K562 (cell line): ENCODE data around the gene TMCO4. TPM values are rescaled to one million over a fixed set of nuclear protein-coding genes. Genes with fewer than 3 reads are reported as not detected.

Experiments
- ATAC-seq: fragments of 200-7000 bp; cut with Tn5 transposase; 3 replicates; pipeline ENCODE4 v1.9.1; 2020; ENCODE audit warnings: moderate library complexity
- BruUV-seq: library from RNA; stranded (reverse); fragments of 400-500 nt; replicated peaks from 2 replicates; lab custom pipeline; 2021; lab: Mats Ljungman, UMichigan
- CTCF ChIA-PET: fragments of 300-600 bp; formaldehyde crosslinking; extraction: SDS; loops from one replicate; lab custom pipeline; 2021; ENCODE audit warnings: low intra/inter-chr PET ratio; lab: Yijun Ruan, JAX
- POLR2A ChIA-PET: fragments of 300-600, 350-650 bp; sonication (Branson Sonifier 250); formaldehyde crosslinking; extraction: SDS; loops from one replicate; lab custom pipeline; 2021; ENCODE audit warnings: antibody characterized with exemption, inconsistent platforms; lab: Yijun Ruan, JAX
- DNase-seq, 4 experiments: peaks; one replicate each; pipeline versions ENCODE4 v3.0.0 to v3.0.0-alpha.2; 2011 to 2018; ENCODE audit warnings: low spot score in 3 of 4, mixed read lengths in 3 of 4; ENCODE audit errors: extremely low read depth in 1 of 4
- FAIRE-seq: peaks from 2 replicates; lab custom pipeline; 2011; peaks lifted over from hg19 to GRCh38; lab: Jason Lieb, UNC
- H2AFZ ChIP-seq: 2 replicates; pipeline ENCODE4 v1.6.0; 2011; ENCODE audit warnings: low read depth, low read length, control low read depth, inconsistent platforms
- H3K27ac ChIP-seq: fragments of 200-600 bp; 3 replicates; pipeline ENCODE4 v1.8.0; 2011; ENCODE audit warnings: low read depth, mild to moderate bottlenecking, control low read depth, inconsistent platforms, low read length, moderate library complexity, mixed read lengths; ENCODE audit errors: extremely low read depth
- H3K27me3 ChIP-seq, 2 experiments: fragments of 300-600 bp in 1 of 2; 2 replicates in 1 of 2; 3 replicates in 1 of 2; pipeline versions ENCODE4 v1.6.0 to v1.8.0; 2011; ENCODE audit warnings: inconsistent platforms in 2 of 2, low read length in 2 of 2, mild to moderate bottlenecking in 1 of 2, mixed read lengths in 1 of 2, moderate library complexity in 1 of 2; ENCODE audit not compliant: control insufficient read depth in 2 of 2, insufficient read depth in 2 of 2
- H3K36me3 ChIP-seq: fragments of 300-600 bp; 3 replicates; pipeline ENCODE4 v1.8.0; 2011; ENCODE audit warnings: mild to moderate bottlenecking, low read length, inconsistent platforms; ENCODE audit not compliant: control insufficient read depth, insufficient read depth
- H3K4me1 ChIP-seq, 2 experiments: fragments of 200-600 bp in 1 of 2; replicated peaks in 1 of 2; 2 replicates in 1 of 2; 3 replicates in 1 of 2; pipeline versions ENCODE4 v1.5.1 to v1.8.0; 2011; ENCODE audit warnings: inconsistent platforms in 2 of 2, low read length in 2 of 2, mild to moderate bottlenecking in 1 of 2, mixed read lengths in 1 of 2, moderate library complexity in 1 of 2; ENCODE audit not compliant: control insufficient read depth in 2 of 2, insufficient read depth in 2 of 2
- H3K4me2 ChIP-seq: 2 replicates; pipeline ENCODE4 v1.6.1; 2011; ENCODE audit warnings: low read length, control low read depth, inconsistent platforms, mixed read lengths; ENCODE audit not compliant: insufficient read depth
- H3K4me3 ChIP-seq: fragments of 200-600 bp; sonication (generic), shearing (Covaris generic); 2 replicates; pipeline ENCODE4 v1.5.1; 2016; ENCODE audit warnings: control low read depth, inconsistent platforms
- H3K79me2 ChIP-seq: fragments of 200-600 bp; 3 replicates; pipeline ENCODE4 v1.8.0; 2011; ENCODE audit warnings: low read length, inconsistent platforms; ENCODE audit not compliant: control insufficient read depth, insufficient read depth
- H3K9ac ChIP-seq, 2 experiments: 2 replicates each; pipeline versions ENCODE4 v1.6.0 to v1.6.1; 2011; ENCODE audit warnings: low read depth in 2 of 2, low read length in 2 of 2, control low read depth in 1 of 2, inconsistent platforms in 1 of 2, mild to moderate bottlenecking in 1 of 2, mixed read lengths in 1 of 2; ENCODE audit not compliant: insufficient read depth in 1 of 2
- H3K9me1 ChIP-seq: one replicate; pipeline ENCODE4 v1.6.0; 2011; ENCODE audit warnings: inconsistent platforms, mild to moderate bottlenecking, low read length, moderate library complexity; ENCODE audit not compliant: control insufficient read depth, insufficient read depth
- H3K9me3 ChIP-seq: replicated peaks from 2 replicates; pipeline ENCODE4 v1.5.1; 2011; ENCODE audit warnings: low read depth, low read length, inconsistent platforms; ENCODE audit not compliant: control insufficient read depth, insufficient read depth
- H4K20me1 ChIP-seq: replicated peaks from 2 replicates; pipeline ENCODE4 v1.6.1; 2011; ENCODE audit warnings: low read length, inconsistent platforms, mixed read lengths; ENCODE audit not compliant: control insufficient read depth, insufficient read depth
- BRF1 ChIP-seq: IDR thresholded peaks from 3 replicates; pipeline ENCODE4 v1.6.1; 2011; ENCODE audit warnings: borderline replicate concordance, mild to moderate bottlenecking; ENCODE audit not compliant: insufficient read length; ENCODE audit errors: extremely low read depth
- CCNT2 ChIP-seq: IDR thresholded peaks from 2 replicates; pipeline ENCODE4 v1.6.1; 2011; ENCODE audit warnings: borderline replicate concordance, low read depth, mild to moderate bottlenecking, moderate library complexity, mixed read lengths, low read length; ENCODE audit not compliant: insufficient read length; ENCODE audit errors: extremely low read depth
- JUNB ChIP-seq: fragments of 450-650 bp; formaldehyde crosslinking; conservative IDR thresholded peaks from 2 replicates; pipeline ENCODE4 v1.4.0; 2020; ENCODE audit warnings: mild to moderate bottlenecking
- KLF1 ChIP-seq: fragments of 450-650 bp; IDR thresholded peaks from 2 replicates; pipeline ENCODE4 v1.6.1; 2016; ENCODE audit warnings: missing genetic modification characterization, missing compliant biosample characterization
- L3MBTL2 ChIP-seq: fragments of 450-650 bp; IDR thresholded peaks from 2 replicates; pipeline ENCODE4 v1.6.1; 2016; ENCODE audit warnings: mild to moderate bottlenecking, moderate library complexity
- MCM3 ChIP-seq: fragments of 450-650 bp; IDR thresholded peaks from 2 replicates; pipeline ENCODE4 v1.6.1; 2016
- NR2C2 ChIP-seq, 2 experiments: fragments of 200-800 bp in 1 of 2; sonication (Bioruptor generic) in 1 of 2; sonication (generic) in 1 of 2; formaldehyde crosslinking in 1 of 2; IDR thresholded peaks; 2 replicates each; pipeline versions ENCODE4 v1.6.1 to v1.8.0; 2016 to 2022; ENCODE audit warnings: mild to moderate bottlenecking in 1 of 2, missing compliant biosample characterization in 1 of 2, missing genetic modification characterization in 1 of 2, missing genetic modification reagents in 1 of 2
- RUNX1 ChIP-seq: sonication (generic); IDR thresholded peaks from 2 replicates; pipeline ENCODE4 v1.6.1; 2016; ENCODE audit warnings: antibody characterized with exemption, low read depth
- ZHX1 ChIP-seq: fragments of 150-350 bp; conservative IDR thresholded peaks from 2 replicates; pipeline ENCODE4 v1.6.1; 2014; ENCODE audit warnings: low read length
- ZNF133 ChIP-seq: fragments of 250-450 bp; sonication (Bioruptor Pico); IDR thresholded peaks from 2 replicates; pipeline ENCODE4 v1.4.0; 2020; ENCODE audit warnings: mild to moderate bottlenecking
- ZNF354B ChIP-seq: fragments of 250-450 bp; sonication (Bioruptor Pico); IDR thresholded peaks from 2 replicates; pipeline ENCODE4 v1.4.0; 2020
- ZNF57 ChIP-seq: fragments of 450-650 bp; formaldehyde crosslinking; IDR thresholded peaks from 2 replicates; pipeline ENCODE4 v1.4.0; 2020; ENCODE audit warnings: mild to moderate bottlenecking, moderate library complexity
- WGBS: fragments of 100-300 bp; shearing (Covaris generic); methylation state at CpG from one replicate; pipeline ENCODE4 v1.1.6; 2016; ENCODE audit warnings: low coverage, mixed read lengths; ENCODE audit not compliant: insufficient coverage; ENCODE audit errors: missing lambda C conversion rate; 5-methylcytosine and 5-hydroxymethylcytosine counted together
- in situ Hi-C: fragments of 300-500 bp; cut with MboI; formaldehyde crosslinking; loops from 4 replicates; pipeline ENCODE4 v1.15.0; 2018; ENCODE audit warnings: inconsistent platforms, mixed read lengths
- intact Hi-C: fragments of 100-400 bp; cut with micrococcal nuclease; formaldehyde crosslinking; loops from 2 replicates; pipeline ENCODE4 v1.14.2; 2022
- polyA plus RNA-seq, 8 experiments: library from polyadenylated mRNA; depleted of rRNA in 4 of 8; stranded (reverse) in 5 of 8; unstranded in 3 of 8; fragments of >200 nt; fragmentation: Nextera tagmentation in 2 of 8; fragmentation: Illumina TruSeq in 1 of 8; extraction: Ambion mirVana in 2 of 8; extraction: Trizol in 1 of 8; gene quantifications; 2 replicates each; pipeline versions ENCODE4 v1.2.1 to v1.2.3, GENCODE V29; 2011 to 2014; ENCODE audit warnings: inconsistent platforms in 1 of 8, missing spikeins in 1 of 8
- total RNA-seq, 7 experiments: library from RNA; depleted of rRNA in 6 of 7; stranded (reverse); fragments of >200 nt in 6 of 7; fragmentation: Illumina TruSeq in 2 of 7; extraction: Trizol in 2 of 7; gene quantifications; 2 replicates each; pipeline versions ENCODE4 v1.2.1 to v1.2.3, GENCODE V29; 2011 to 2021; ENCODE audit warnings: low replicate concordance in 1 of 7
- TF ChIP-seq, protein P1 (sequence below): sonication (generic); IDR thresholded peaks from 2 replicates; pipeline ENCODE4 v1.6.1; 2016
- TF ChIP-seq, protein P2 (sequence below): IDR thresholded peaks from 2 replicates; pipeline ENCODE4 v1.6.1; 2016; ENCODE audit warnings: missing genetic modification characterization, missing compliant biosample characterization

The TMCO4 gene
- total and polyA plus RNA-seq, 9 of the 15 experiments (the other 6 are each of a cell fraction or from before 2014, with no cell fraction given) = 0.06 to 2.1 (median 1.2) TPM

- no peak for TF ChIP-seq CCNT2
- TF ChIP-seq, protein P1, sequence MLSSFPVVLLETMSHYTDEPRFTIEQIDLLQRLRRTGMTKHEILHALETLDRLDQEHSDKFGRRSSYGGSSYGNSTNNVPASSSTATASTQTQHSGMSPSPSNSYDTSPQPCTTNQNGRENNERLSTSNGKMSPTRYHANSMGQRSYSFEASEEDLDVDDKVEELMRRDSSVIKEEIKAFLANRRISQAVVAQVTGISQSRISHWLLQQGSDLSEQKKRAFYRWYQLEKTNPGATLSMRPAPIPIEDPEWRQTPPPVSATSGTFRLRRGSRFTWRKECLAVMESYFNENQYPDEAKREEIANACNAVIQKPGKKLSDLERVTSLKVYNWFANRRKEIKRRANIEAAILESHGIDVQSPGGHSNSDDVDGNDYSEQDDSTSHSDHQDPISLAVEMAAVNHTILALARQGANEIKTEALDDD = no peak
- TF ChIP-seq, protein P2, sequence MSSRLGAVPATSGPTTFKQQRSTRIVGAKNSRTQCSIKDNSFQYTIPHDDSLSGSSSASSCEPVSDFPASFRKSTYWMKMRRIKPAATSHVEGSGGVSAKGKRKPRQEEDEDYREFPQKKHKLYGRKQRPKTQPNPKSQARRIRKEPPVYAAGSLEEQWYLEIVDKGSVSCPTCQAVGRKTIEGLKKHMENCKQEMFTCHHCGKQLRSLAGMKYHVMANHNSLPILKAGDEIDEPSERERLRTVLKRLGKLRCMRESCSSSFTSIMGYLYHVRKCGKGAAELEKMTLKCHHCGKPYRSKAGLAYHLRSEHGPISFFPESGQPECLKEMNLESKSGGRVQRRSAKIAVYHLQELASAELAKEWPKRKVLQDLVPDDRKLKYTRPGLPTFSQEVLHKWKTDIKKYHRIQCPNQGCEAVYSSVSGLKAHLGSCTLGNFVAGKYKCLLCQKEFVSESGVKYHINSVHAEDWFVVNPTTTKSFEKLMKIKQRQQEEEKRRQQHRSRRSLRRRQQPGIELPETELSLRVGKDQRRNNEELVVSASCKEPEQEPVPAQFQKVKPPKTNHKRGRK = no peak
These were observed 35.9 kb upstream of the TMCO4 start (continued) for GRCh38 chr1:19835578-19835977.

DNA sequence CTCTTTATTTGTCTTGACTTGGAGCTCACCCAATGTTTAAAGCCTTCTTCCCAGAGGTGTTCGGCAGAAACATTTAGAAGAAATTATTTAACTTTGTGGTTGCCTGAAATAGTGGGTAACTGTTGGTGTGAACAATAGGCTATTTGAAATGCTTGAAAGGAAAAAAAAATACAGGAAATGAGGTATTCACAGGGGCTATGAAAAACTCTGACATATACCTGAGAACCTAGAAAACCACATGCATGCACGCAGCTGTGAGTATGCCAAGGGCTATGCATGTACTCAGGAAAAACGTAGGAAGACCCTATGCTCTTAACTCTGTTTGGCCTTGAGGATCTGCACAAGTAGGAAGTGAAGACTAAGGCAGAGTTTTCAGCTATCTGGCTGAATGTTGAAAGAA is 31.7 kb upstream of the TMCO4 start:
- ATAC-seq (no peak), FAIRE-seq (no peak), DNase-seq (no peak)
- POLR2A ChIA-PET = interaction anchor here (0.6 to 0.7 kb wide), 2 partner anchors 13 to 201 kb away, joined by 3 read pairs; no protein-coding TSS in a partner anchor
- Histone ChIP-seq H2AFZ (no peak overlapping the region), H3K9ac (no peak overlapping the region), H3K27me3 (peaks cover 15 to 17% of the 10 kb centered on the region in 2 experiments; a peak in 4 of 5 replicates), H3K9me3 (no peaks in the 10 kb centered on the region), H3K4me2 (no peak overlapping the region), H3K4me3 (no peak overlapping the region), H3K79me2 (no peaks in the 10 kb centered on the region), H3K27ac (no peak overlapping the region), H4K20me1 (no peaks in the 10 kb centered on the region), H3K4me1 (no peaks in the 10 kb centered on the region), H3K9me1 (no peaks in the 10 kb centered on the region), H3K36me3 (no peaks in the 10 kb centered on the region)
- CTCF ChIA-PET = no interaction called here
- intact Hi-C loops (no loop called here), in situ Hi-C loops (no loop called here)
- no TSS peak for BruUV-seq
- WGBS = 6% methylated on average over 3 of the region's 3 CpGs
- no peak for TF ChIP-seq RUNX1
- TF ChIP-seq ZHX1 = no peak
- TF ChIP-seq KLF1 (tag) = no peak
- TF ChIP-seq ZNF133 (CRISPR knock-in tag) = no peak
- TF ChIP-seq ZNF354B = no peak
- no peak for TF ChIP-seq BRF1
- TF ChIP-seq ZNF57 (CRISPR knock-in tag) = no peak
- TF ChIP-seq L3MBTL2 = no peak
- no peak for TF ChIP-seq JUNB (CRISPR knock-in tag)
- no peak for TF ChIP-seq NR2C2 (CRISPR knock-in tag; IDR thresholded peaks at IDR 0.05)
- TF ChIP-seq NR2C2 (tag; IDR thresholded peaks at IDR 0.05) = no peak
- TF ChIP-seq MCM3 = no peak
